ENCODE results near the gene SPNS2. TPM values are rescaled to one million over a fixed set of nuclear protein-coding genes. Genes with fewer than 3 reads are reported as not detected.

SPNS2 gene
- total RNA-seq, 1 donor from 2014 or later = 73.0 TPM

GRCh38 chr17:4549781-4550533 is 51.3 kb downstream of the SPNS2 start:
- H3K4me3 Mint-ChIP-seq (ENCODE audit: unreplicated experiment) = no peak overlapping the region
- H3K27me3 Mint-ChIP-seq (ENCODE audit: unreplicated experiment) = no peaks in the 10 kb centered on the region
- no peak for TF ChIP-seq CTCF (IDR thresholded peaks at IDR 0.05; ENCODE audit: partially characterized antibody, unreplicated experiment)
- H3K4me1 Mint-ChIP-seq (ENCODE audit: low read depth, unreplicated experiment) = peaks cover 3% of the 10 kb centered on the region
- H3K9me3 Mint-ChIP-seq (ENCODE audit: unreplicated experiment) = no peaks in the 10 kb centered on the region
- no peak for DNase-seq
- no peaks in the 10 kb centered on the region for H3K36me3 Mint-ChIP-seq (ENCODE audit: unreplicated experiment)
- no peak overlapping the region for H3K27ac Mint-ChIP-seq (ENCODE audit: unreplicated experiment)

DNA sequence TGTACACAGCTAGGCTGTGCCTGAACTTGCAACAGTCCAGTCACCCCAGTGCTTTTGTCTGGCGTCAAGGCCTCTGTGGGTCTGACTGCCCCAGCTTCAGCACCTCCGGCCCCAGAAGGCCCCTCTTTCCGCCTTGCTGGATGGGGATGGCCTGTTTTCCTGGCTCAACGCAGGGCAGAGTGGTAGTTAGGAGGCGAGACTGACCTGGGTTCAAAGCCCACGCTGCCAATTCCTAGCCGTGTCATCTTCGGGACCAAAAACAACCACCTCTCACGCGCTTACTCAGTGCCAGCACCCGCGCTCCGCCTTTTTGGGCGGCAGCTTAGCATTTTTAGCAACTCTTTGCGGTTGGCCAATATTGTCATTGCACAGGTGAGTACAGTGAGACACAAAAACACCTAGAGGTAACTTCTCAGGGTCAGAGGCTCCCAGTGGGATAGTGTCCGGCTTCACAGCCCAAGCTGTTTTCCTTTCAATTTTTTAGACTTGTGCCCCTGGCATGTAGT is 51.9 kb downstream of the SPNS2 start:
- no peak overlapping the region for H3K27ac Mint-ChIP-seq (ENCODE audit: unreplicated experiment)
- H3K36me3 Mint-ChIP-seq (ENCODE audit: unreplicated experiment) = no peaks in the 10 kb centered on the region
- no peak for TF ChIP-seq CTCF (IDR thresholded peaks at IDR 0.05; ENCODE audit: partially characterized antibody, unreplicated experiment)
- DNase-seq = no peak
- peaks cover 2% of the 10 kb centered on the region for H3K4me1 Mint-ChIP-seq (ENCODE audit: low read depth, unreplicated experiment)
- H3K9me3 Mint-ChIP-seq (ENCODE audit: unreplicated experiment) = no peaks in the 10 kb centered on the region
- peaks cover 2% of the 10 kb centered on the region for H3K27me3 Mint-ChIP-seq (ENCODE audit: unreplicated experiment)
- H3K4me3 Mint-ChIP-seq (ENCODE audit: unreplicated experiment) = no peak overlapping the region

GRCh38 chr17:4551141-4551540 is 52.5 kb downstream of the SPNS2 start:
- H3K27me3 Mint-ChIP-seq (ENCODE audit: unreplicated experiment) = peaks cover 5% of the 10 kb centered on the region
- no peaks in the 10 kb centered on the region for H3K36me3 Mint-ChIP-seq (ENCODE audit: unreplicated experiment)
- H3K9me3 Mint-ChIP-seq (ENCODE audit: unreplicated experiment) = no peaks in the 10 kb centered on the region
- no peak for DNase-seq
- peaks cover 8% of the 10 kb centered on the region for H3K4me1 Mint-ChIP-seq (ENCODE audit: low read depth, unreplicated experiment)
- no peak for TF ChIP-seq CTCF (IDR thresholded peaks at IDR 0.05; ENCODE audit: partially characterized antibody, unreplicated experiment)
- H3K27ac Mint-ChIP-seq (ENCODE audit: unreplicated experiment) = no peak overlapping the region
- no peak overlapping the region for H3K4me3 Mint-ChIP-seq (ENCODE audit: unreplicated experiment)

DNA sequence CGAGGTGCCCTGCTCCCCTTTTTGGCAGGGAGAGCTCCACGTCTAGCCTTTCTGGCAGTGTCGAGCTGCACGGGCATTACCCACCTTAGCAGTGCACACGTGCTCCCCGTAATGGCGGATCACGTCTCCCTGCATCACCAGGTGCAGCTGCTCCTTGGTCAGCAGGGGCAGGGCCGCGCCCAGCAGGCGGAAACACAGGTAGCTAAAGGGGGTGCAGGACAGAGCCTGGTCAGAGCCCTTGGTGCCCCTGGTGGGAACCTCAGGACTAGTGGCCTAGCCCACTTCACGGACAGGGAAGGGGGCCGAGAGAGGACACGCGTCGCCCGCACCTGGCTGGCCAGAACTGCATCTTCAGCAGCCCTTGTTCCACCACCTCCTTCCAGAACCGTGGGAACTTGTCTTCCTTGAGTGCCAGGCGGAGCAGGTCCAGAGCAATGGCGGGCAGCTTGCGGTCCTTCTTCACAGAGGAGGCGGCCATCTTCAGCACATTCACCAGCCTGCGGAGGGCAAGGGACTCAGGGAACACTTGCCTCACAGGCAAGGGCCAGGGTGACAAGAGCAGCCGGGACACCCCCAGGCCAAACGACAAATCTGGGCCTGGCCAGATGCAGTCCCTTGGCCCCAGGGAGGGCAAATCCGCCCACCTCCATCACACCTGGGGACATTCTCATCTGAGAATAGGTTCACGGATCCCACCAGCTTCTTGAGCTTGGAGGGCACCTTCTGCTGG is 53.3 kb downstream of the SPNS2 start:
- no peaks in the 10 kb centered on the region for H3K9me3 Mint-ChIP-seq (ENCODE audit: unreplicated experiment)
- H3K36me3 Mint-ChIP-seq (ENCODE audit: unreplicated experiment) = no peaks in the 10 kb centered on the region
- H3K4me1 Mint-ChIP-seq (ENCODE audit: low read depth, unreplicated experiment) = peaks cover 15% of the 10 kb centered on the region
- DNase-seq = no peak
- no peak overlapping the region for H3K4me3 Mint-ChIP-seq (ENCODE audit: unreplicated experiment)
- peaks cover 6% of the 10 kb centered on the region for H3K27me3 Mint-ChIP-seq (ENCODE audit: unreplicated experiment)
- no peak for TF ChIP-seq CTCF (IDR thresholded peaks at IDR 0.05; ENCODE audit: partially characterized antibody, unreplicated experiment)
- no peak overlapping the region for H3K27ac Mint-ChIP-seq (ENCODE audit: unreplicated experiment)

GRCh38 chr17:4553669-4554068 is 55.0 kb downstream of the SPNS2 start:
- no peak for TF ChIP-seq CTCF (IDR thresholded peaks at IDR 0.05; ENCODE audit: partially characterized antibody, unreplicated experiment)
- H3K4me3 Mint-ChIP-seq (ENCODE audit: unreplicated experiment) = peak overlapping the region; percentile 90
- H3K4me1 Mint-ChIP-seq (ENCODE audit: low read depth, unreplicated experiment) = peaks cover 15% of the 10 kb centered on the region
- no peak overlapping the region for H3K27ac Mint-ChIP-seq (ENCODE audit: unreplicated experiment)
- no peaks in the 10 kb centered on the region for H3K36me3 Mint-ChIP-seq (ENCODE audit: unreplicated experiment)
- no peak for DNase-seq
- no peaks in the 10 kb centered on the region for H3K9me3 Mint-ChIP-seq (ENCODE audit: unreplicated experiment)
- peaks cover 9% of the 10 kb centered on the region for H3K27me3 Mint-ChIP-seq (ENCODE audit: unreplicated experiment)

Measured in glutamatergic neuron (in vitro differentiated cells).